KG1 (cell line): ENCODE measurements around the gene MIS18A.
"Not testable (repeated sequence)": the region's sequence is repeated elsewhere in the genome, so short reads cannot be mapped to it uniquely, and the experiment has no call there.

ENCODE experiments used
- DNase-seq: peaks from one replicate; lab custom pipeline; 2025; lab: John Stamatoyannopoulos, UW

Gene MIS18A

DNA sequence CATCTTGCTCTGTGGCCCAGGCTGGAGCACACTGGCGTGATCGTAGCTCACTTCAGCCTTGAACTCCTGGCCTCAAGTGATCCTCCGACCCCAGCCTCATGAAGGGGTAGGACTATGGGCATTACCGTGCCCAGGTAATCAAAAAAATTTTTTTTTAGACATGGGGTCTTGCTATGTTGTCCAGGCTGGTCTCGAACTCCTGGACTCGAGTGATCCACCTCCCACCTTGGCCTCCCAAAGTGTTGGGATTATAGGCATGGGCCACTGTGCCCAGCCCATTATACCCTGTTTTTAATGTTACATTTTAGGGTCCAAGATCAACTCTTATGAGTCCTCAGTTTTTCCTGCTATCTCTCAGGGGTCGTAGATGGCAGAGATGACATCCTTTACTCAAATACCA, 26.1 kb upstream of the MIS18A start:
- DNase-seq, result no peak

DNA sequence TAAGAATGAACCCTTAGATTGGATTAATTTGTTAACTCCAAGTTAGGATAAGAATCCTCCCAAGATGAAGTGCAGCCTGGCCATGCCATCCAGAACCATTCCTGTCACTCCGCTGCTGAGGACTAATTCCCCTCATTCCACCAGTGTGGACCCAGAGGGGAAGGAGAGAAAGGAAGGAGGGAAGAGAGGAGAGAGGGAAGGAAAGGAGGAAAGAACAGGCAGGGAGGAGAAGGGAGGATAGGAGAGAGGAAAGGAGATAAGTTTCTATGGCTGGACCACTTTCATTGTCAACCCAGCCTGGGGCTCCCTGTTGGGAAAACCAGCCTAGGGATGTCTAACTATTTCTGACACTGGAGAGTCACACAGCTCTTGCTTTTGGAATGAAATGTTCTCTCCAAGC, 24.5 kb upstream of the MIS18A start:
- no peak for DNase-seq

DNA sequence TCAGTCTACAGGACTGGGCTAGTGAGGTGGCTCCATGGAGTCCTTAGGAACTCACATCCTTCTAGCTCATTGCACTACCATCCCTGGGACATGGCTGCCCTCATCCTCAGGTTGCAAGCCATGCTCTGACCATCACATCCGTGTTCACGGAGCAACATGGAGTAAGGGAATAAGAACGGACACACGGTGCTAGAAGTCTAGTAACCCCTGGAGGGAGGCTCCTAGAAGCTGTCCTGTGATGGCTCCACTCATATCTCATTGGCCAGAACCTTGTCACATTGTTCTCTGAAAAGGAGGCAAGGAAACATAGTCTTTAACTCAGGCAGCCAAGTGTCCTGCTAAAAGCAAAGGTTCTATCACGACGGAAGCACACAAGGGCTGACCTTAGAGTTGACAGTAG, 23.7 kb upstream of the MIS18A start:
- DNase-seq, result no peak

DNA sequence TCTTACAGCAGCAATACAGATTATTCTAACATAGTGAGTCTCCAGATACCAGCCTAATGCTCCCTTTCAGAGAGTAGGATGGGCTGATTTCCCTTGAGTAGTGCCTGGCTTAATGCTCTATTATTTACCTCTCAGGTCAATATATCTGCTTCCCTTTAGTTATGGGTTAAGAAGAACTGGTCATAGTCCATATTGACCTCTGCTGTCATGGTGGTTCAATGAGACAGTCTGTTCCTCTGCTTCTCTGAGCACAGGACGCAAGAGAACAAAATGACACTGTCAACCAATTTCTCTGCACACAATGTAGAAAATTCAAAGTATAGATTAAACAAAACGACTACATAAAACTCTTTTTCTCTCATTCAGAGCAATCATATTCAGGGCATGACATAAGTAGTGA, 22.7 kb upstream of the MIS18A start:
- no peak for DNase-seq

DNA sequence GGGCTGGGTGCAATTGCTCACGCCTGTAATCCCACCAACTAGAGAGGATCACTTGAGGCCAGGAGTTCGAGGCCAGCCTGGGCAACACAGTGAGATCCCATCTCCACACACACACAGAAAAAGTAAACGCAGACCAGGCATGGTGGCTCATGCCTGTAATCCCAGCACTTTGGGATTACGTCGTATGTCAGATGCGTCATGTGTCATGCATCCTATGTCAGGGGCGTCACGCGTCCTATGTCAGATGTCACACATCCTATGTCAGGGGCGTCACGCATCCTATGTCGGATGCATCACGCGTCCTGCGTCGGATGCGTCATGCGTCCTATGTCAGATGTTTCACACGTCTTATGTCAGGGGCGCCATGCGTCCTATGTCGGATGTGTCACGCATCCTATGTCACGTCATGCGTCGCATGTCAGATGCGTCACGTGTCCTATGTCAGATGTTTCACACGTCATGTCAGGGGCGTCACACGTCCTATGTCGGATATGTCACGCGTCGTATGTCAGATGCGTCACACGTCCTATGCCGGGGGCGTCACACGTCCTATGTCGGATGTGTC, 21.4 kb upstream of the MIS18A start:
- no peak for DNase-seq

DNA sequence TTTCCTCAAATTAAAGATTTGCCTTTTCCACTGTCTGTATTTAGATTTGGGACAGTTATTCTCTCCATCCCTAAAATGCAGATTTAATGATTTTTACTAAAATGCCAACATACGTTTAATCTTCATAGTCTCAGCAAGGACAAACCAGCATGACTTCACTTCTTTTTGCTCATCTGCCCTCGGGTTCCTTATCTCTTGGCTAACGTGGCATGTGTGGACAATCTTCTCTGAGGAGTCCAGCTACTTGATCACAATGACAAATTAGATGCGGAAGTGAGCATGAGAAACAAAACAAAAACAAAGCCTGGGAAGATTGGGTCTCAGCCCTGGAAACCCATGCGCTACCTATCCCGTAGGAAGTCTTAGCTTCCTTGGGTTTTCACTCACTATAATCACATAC, 20.8 kb upstream of the MIS18A start:
- DNase-seq, result no peak

DNA sequence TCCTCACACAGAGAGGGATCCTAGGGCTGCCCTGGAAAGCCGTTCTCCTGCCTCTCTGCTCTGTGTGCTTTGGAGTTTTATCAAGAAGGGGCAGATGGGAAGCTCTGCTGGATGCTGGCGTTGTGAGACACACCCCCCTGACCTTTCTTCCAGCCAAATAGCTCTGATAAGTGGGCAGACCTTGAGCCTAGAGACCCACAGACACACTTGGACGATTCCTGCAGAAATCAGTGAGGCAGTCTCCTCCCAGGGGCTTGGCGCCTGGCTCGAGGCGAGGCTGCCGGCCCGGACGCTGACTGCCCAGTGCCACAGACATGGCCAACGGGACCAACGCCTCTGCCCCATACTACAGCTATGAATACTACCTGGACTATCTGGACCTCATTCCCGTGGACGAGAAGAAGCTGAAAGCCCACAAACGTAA, 19.8 kb upstream of the MIS18A start, which contains the start of gene MRAP:
Gene MRAP (plus strand): TSS at position 198 of the 424 bp plus-strand sequence. CDS start 117 bp downstream, at position 315.
- no peak for DNase-seq

DNA sequence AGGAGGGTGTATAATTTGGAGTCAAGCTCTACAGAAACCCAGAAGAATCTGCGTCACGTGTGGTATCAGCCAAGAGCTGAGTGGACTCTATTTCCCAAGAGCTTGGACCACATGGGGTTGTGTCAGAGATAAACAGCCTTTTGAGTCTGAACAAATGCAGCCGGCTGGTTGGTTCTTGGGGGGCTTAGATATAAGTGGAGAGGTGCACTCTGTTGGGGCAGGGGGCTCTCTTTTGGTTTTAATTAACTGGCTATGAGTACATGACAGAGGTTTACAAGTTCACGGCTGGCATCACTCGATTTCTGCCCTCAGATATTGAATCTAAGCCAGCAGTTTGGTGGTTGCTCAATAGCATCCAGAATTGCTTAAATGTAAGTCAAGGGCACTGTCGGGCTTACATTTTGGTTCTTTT, 19.3 kb upstream of the MIS18A start:
- DNase-seq, result no peak

DNA sequence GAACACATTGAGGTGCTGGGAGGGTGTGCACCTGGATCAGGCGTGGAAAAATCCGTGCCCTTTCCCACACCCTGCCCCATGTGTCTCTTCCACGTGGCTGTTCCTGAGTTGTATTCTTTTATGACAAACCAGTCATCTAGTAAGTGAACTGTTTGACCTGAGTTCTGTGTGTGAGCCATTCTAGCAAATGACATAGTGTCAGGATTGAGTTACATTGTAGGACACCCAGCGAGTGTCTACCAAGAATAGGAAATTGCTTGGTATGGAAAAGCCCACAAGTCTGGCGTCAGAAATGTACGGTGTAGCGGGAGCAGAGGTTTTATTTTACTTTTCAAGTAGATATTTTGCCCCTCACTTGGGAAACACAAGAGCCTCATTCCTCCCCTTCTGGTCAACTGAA, 18.6 kb upstream of the MIS18A start:
- no peak for DNase-seq

DNA sequence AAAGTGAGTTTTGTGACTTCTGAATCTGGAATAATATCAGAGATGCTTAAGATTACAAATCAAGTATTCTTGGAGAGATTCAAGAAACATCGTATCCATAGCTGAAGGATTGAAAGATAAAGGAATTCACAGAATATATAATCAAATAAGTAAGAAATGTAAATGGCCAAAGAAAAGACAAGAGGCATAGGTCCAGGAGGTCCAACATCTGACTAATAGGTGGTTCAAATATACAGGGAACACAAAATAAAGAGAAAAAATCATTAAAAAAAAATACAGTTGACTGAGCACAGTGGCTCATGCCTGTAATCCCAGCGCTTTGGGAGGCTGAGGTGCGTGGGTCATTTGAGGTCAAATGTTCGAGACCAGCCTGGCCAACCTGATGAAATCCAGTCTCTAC, 6.6 kb upstream of the MIS18A start:
- no peak for DNase-seq

DNA sequence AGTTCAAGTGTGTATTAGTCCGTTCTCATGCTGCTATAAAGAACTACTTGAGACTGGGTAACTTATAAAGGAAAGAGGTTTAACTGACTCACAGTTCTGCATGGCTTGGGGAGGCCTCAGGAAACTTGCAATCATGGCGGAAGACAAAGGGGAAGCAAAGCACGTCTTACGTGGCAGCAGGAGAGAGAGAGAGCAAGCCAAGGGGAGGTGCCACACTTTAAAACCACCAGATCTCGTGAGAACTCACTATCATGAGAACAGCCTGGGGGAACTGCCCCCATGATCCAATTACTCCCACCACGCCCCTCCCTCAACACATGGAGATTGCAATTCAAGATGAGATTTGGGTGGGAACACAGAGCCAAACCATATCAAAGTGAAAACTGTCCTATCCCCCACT, 4.1 kb upstream of the MIS18A start:
- DNase-seq, result no peak

DNA sequence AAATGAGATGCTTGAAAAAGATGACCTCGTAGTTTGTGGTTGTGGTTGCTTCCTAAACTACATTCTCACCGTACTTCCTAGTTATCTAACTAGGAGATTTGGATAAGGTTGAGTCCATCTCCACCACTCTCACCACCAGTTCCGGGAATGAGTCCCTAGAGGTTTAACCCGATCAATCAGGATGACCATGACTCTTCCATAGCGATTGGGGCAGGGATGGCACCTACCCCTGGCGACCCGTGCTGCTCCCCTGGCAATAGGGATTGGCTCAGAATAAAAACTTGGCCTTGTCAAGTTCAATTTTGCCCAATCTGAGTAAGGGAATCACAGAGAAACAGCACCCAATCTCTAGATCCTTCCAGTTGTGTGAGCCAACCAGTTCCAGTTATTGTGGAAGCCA, 2.7 kb upstream of the MIS18A start:
- DNase-seq, result no peak

DNA sequence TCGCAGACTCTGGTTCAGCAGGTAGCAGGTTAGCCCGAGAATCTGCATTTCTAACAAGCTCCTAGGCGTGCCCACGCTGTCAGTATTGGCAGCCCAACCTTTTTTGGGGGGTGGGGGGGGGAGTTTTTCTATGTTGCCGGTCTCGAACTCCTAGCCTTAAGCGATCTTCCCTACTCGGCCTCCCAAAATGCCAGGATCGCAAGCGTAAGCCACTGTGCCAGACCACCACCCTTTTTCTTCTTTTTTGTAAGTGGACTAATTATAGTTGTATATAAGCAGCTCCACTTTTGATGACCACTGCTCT, 480 bp upstream of the MIS18A start:
- DNase-seq, result no peak

DNA sequence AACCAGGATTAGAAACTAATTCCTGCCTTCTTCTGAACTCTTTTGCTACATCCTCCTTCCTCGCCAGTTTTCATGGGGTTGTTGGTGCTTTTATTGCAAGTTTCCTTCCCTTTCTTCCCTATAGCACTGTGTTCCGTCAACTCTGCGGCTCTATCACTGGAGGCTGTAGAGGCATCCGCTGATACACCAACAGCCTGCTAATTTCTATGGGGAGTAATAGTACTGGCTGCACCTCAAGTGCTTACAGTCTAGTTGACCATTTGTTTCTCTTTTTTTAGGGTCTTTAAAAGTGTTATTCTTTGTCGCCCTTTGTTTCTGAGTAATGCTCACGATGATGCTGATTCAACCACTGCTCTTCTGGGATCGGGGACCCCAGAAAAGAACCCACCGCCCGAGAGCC, 746 bp downstream of the MIS18A start:
- DNase-seq, result peak; percentile 16

DNA sequence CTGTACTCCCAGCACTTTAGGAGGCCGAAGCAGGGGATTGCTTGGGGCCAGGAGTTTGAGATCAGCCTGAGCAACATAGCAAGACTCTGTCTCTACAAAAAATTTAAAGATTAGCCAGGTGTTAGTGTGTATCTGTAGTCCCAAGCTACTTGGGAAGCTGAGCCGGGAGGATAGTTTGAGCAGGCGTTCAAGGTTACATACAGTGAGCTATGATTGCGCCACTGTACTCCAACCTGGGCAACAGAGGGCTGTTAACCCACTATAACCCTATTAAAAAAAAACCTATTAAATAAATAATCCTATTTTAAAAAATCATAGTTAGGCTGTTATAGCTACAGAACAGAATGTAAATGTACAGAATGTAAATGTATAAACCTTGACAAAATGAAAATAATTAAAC, 2.2 kb downstream of the MIS18A start:
- DNase-seq, result no peak

DNA sequence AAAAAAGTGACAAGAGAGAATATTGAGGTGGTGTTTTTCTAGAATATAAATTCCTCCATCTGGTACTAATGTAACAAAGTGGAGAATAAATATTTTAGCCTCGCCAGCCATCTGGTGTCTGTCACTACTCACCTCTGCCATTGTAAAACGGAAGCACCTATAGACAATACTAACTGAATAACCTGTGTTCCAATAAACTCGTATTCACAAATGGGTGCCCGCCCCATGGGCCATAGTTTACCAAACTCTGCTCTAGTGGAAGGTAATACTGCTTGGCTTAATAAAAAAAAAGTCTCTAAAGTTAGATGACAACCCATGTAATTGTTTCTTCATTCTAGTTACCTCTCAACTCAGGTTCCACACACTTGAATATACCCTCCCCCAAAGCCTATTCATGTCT, 8.1 kb downstream of the MIS18A start:
- no peak for DNase-seq

DNA sequence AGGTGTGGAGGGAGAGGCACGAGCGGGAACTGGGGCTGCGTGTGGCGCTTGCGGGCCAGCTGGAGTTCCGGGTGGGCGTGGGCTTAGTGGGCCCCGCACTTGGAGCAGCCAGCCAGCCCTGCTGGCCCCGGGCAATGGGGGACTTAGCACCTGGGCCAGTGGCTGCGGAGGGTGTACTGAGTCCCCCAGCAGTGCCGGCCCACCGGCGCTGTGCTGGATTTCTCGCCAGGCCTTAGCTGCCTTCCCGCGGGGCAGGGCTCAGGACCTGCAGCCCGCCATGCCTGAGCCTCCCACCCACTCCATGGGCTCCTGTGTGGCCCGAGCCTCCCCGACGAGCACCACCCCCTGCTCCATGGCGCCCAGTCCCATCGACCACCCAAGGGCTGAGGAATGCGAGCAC, 13.5 kb downstream of the MIS18A start:
- DNase-seq, result not testable (repeated sequence)

DNA sequence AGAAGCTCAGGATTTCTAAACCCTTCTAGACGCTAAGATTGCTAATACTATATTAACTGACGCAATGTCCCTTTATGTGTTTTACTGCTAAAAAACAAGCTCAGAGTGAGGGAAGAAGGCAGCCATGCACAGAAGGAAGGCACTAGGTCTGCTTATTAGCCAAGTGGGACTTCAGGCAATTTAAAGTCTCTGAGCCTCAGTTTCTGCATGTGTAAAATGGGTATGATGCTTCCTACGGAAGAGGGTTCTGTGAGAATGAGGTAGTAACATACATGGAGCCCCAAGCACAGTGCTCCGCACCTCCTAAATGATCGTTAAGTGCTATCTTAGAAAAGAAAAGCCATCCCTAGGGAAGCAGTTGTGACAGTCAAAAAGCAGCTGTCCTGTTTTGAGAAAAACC, 16.9 kb downstream of the MIS18A start:
- no peak for DNase-seq

DNA sequence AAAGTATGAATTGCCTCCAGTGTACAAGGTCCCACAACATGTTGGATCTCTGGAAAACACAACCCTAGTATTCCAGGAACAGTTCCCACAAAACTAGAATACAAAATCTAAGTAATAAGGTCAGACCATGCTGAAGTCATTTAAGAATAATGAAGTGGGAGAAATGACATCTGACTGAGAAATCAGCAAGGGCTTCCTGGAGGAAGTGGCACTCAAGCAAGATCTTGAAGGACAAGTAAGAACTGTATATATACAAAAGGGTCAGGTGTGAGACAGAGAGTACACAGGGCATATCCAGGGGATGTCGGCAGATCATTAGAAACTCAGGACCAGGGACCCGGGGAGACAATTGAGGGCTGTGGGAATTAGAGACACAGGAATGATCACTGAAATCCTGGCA, 18.7 kb downstream of the MIS18A start:
- no peak for DNase-seq

DNA sequence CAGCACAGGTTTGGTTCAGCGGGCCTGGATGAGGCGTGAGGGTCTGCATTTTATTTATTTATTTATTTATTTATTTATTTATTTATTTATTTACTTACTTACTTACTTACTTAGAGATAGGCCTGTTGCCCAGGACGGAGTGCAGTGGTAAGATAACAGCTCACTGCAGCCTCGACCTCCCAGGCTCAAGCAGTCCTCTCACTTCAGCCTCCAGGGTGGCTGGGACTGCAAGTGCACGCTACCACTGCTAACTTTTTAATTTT, 20.1 kb downstream of the MIS18A start:
- DNase-seq, result not testable (repeated sequence)

DNA sequence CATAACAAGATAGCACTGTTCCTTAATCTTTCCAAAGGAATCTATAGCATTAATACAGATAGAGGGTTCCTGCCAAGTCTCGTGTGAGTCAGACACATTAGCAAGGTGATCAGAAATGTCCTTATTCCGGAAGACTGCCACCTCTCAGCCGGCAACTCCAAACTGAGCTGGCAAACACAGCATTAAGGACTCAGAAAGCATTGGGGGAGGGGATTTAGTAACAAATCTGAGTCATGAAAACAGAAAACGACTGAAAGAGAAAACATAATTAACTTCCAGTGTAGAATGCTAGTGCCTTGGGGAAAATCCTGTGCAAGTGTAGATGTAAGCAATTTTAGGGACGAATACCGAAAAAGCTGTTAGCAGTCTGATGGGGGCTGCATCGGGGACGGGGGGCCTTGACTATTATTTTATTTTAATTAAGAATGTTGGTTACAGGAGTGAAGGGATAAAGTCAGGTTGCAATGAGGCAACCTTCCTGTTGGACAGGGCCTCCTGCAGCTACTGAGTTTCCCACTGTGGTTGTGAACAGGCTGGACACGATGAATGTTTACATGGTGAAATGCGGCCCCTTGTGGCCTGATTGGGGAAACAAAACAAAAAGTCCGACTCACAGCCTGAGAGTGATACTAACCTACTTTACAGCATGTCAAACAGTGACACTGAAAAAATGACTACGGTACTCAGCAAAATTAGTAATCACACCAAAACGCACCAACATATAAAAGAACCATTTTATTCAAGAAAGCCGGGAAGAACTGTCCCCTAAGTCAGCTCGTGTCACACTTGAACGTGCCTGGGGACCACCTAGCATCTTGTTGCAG, 20.7 kb downstream of the MIS18A start:
- peak; percentile 17 for DNase-seq

DNA sequence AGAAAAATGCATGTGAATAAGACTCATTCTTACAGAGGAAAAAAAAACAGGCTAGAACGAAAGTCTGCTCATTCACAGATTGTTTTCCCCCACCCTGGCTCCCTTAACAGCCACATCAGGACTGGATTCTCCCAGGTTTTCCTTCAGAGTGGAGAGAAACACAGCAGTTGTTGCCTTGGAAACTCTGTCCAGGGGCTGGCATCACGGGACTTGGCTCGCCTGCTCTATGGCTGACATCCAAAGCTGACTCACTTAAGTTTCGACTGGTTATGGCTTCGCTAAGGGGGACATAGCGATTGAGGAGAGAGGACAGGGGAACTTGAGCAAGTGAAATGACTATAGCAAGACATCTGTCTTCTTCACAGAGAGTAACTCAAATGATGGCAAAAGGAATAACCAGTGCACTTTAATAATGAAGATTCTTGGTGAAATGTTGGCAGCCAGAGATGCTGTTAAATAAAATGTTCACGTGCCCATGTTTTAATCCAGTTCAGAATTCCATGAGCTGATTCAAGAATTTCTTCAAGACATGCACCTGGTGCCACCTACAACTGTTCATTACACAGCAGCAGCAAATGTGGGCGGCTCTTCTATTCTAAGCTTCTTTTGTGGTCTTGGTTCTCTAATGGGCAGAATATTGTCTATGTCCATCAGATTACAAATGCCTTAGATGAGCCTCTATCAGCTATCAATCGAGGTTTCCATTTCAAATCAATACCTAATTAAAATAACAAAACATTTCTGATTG, 21.8 kb downstream of the MIS18A start:
- DNase-seq, result no peak

DNA sequence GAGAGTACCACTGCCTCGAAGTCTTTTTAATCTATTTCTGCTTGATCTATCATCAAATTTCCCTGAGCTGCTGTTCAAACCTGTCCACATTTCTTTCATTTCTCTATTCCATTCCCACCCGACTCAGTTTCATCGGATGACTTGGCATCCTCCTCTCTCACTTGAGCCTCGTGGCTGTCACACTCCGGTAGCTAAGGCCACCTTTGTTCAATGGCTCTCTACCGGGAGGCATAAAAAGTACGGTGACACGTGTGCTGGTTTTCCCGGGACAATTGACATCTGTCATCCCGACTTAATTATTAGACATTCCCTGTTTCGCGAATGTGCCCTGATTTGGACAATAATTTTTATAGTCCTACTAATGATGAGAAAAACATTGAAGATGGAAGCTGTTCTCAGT, 22.6 kb downstream of the MIS18A start:
- no peak for DNase-seq

DNA sequence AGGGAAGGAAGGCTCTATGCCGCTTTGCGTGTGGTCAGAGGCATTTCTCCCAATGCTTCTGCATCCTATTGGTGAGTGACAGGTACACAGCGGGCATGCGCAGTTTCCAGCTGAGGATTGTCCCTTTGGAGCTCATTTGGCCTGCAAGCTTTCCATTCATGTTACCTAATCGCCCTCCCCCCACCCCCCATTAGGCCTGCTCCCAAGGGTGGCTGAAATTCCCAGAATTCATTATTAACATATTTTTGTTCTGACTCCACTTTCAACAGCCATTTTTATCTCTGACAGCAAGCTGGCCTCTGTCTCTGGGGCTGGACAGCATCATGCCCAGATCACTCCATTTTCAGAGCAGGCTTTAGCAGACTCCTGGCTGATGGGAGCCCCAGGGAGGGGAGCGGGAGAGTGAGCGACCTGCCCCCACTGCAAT, 25.6 kb downstream of the MIS18A start:
- DNase-seq, result no peak
